BE2C (cell line): Measurements from ENCODE around the gene DEPDC5.

Experiments
- DNase-seq: peaks from one replicate; pipeline ENCODE4 v3.0.0-alpha.2; 2020
- H3K27me3 ChIP-seq: fragments of 250-450 bp; sonication (Bioruptor Pico); 2 replicates; pipeline ENCODE4 v1.5.1; 2020; ENCODE audit warnings: mild to moderate bottlenecking
- H3K36me3 ChIP-seq: fragments of 250-450 bp; sonication (Bioruptor Pico); 2 replicates; pipeline ENCODE4 v1.5.1; 2020; ENCODE audit warnings: mild to moderate bottlenecking
- H3K4me1 ChIP-seq: fragments of 250-450 bp; sonication (Bioruptor Pico); 2 replicates; pipeline ENCODE4 v1.5.1; 2020
- H3K4me3 ChIP-seq: 2 replicates; pipeline ENCODE4 v1.5.1; 2011; ENCODE audit warnings: low read depth, low read length
- H3K9me3 ChIP-seq: fragments of 250-450 bp; sonication (Bioruptor Pico); 2 replicates; pipeline ENCODE4 v1.5.1; 2020
- CTCF ChIP-seq: IDR thresholded peaks from 2 replicates; pipeline ENCODE4 v1.5.1; 2012; ENCODE audit warnings: mild to moderate bottlenecking, low read depth, low read length

Gene DEPDC5

DNA sequence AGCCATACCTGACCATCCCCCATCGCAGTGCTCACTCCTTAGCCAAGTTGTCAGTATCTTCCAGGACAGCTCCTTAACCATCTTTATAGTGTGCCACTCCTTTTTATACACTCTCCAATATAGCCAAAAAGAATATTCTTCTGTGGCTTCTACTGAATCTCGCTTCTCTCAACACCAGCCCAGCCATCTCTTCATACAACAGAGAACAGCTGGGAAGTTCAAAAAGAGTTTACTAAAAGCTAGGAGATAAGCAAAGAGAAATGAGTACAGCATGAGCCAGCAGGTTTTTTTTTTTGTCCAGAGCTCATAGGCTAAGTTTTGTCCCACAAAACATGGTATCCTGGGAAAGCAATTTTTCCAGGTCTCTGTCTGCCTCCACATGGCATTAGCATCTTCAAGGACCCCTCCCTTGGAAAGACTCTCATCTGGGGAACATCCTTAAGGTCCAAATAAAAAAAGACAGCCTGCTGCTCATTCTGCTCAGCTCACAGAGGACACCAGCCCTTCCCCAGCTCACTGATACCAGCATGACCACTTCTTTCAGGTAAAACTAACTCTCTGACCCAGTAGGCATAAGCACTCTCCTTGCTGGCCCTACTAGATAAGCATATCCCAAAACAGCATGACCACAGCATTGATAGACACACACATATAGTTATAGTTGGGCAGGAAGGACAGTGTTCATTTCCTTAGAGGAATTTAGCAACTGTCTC, 141.7 kb downstream of the DEPDC5 start:
- H3K4me1 ChIP-seq = peaks cover 7% of the 10 kb centered on the region
- H3K4me3 ChIP-seq = no peak overlapping the region
- no peak for TF ChIP-seq CTCF
- H3K36me3 ChIP-seq = no peaks in the 10 kb centered on the region
- H3K27me3 ChIP-seq = no peaks in the 10 kb centered on the region
- no peaks in the 10 kb centered on the region for H3K9me3 ChIP-seq
- no peak for DNase-seq

DNA sequence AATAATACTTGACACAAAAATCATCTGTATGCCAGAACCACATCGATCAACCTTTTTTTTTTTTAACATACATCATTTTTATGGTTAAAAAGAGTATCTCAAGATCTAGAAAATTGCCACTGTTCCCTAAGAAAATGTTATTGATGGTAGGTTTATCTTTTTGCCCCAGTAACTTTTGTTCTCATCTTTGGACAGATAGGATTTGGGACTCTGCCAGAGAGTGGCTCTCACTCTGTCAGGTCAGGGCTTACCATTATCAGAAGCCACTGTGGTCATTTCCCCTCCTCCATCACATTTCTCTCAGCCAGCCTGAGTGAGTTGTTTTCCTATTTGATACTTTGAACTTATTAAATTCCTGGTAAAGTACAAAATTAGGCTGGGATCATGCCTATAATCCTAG, 142.7 kb downstream of the DEPDC5 start:
- TF ChIP-seq CTCF = no peak
- H3K9me3 ChIP-seq = no peaks in the 10 kb centered on the region
- peaks cover 6% of the 10 kb centered on the region; the same call in 1 of the 2 replicates for H3K4me1 ChIP-seq
- H3K36me3 ChIP-seq = no peaks in the 10 kb centered on the region
- no peak overlapping the region for H3K4me3 ChIP-seq
- DNase-seq = no peak
- no peaks in the 10 kb centered on the region for H3K27me3 ChIP-seq

DNA sequence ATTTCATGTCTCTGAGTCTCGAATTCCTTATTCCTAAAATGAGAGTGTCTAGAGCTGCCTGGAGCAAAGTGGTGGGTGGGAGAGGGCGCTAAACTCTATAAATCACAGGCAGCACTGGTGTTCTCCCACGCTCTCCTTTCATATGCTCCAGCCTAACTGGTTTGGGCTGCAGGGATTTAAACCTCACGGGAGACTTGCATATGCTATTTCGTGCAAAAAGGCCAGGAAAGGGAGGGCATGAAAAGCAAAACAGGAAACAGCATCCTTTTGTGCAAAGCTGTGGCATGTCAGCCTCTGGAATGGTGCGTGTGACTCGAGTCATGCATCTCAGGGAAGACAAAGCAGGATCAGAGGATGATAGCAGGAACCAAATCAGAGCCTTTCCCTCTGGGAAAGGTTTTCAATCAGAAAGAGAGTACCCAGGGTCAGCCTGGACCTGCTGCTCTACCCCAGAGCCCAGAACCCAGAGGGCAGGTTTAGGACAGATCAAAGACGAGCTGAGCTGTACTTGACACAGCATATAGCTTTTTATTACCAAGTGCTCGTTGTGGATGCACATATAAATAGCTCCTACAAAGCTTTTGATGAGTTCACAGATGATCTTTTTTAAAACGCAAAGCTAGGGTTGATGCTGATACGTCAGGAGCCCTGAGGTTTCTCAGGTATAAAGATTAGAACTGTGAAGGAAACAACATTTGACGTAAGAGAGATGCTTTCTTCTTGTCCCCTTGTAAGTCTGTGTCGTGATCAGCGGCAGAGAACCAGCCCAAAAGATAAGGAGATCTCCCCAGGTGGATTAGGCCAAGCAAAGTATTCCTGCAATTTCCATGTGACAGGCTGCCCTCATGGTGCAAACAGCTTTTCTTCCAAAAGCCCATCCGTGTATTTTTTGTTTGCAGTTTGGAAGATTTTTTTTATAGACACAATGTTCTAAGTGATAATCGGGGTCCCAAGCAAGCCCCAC, 144.3 kb downstream of the DEPDC5 start:
- Histone ChIP-seq H3K27me3 (no peaks in the 10 kb centered on the region), H3K9me3 (no peaks in the 10 kb centered on the region), H3K36me3 (no peaks in the 10 kb centered on the region), H3K4me1 (peaks cover 8% of the 10 kb centered on the region; the same call in 1 of the 2 replicates), H3K4me3 (no peak overlapping the region)
- DNase-seq = no peak
- no peak for TF ChIP-seq CTCF

- no peak overlapping the region for H3K4me3 ChIP-seq
- H3K4me1 ChIP-seq = peaks cover 8% of the 10 kb centered on the region; the same call in 1 of the 2 replicates
- no peaks in the 10 kb centered on the region for H3K9me3 ChIP-seq
- no peak for TF ChIP-seq CTCF
- no peaks in the 10 kb centered on the region for H3K36me3 ChIP-seq
- no peak for DNase-seq
- H3K27me3 ChIP-seq = no peaks in the 10 kb centered on the region
Measured at GRCh38 chr22:31898926-31899325, 145.1 kb downstream of the DEPDC5 start.

DNA sequence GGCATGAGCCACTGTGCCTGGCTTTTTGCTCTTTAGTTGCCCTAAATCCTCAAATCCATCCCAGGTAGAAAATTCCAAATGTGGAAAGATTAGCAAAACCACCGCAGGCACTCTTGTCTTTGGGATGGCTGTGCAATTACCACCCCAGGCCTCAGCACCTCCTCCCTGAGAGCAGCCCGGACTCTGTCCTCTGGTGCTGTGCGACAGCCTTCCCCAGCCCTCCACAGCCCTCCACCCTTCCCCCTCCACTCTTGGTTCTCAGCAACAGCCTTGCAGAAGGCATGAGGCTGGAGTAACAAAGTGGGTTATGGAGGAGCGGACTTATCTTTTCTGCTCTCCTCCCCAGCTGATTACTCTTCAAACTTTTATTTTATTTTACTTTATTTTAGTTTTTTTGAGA, 145.8 kb downstream of the DEPDC5 start:
- no peak for TF ChIP-seq CTCF
- Histone ChIP-seq H3K4me1 (peaks cover 8% of the 10 kb centered on the region; the same call in 1 of the 2 replicates), H3K27me3 (no peaks in the 10 kb centered on the region), H3K36me3 (no peaks in the 10 kb centered on the region), H3K9me3 (no peaks in the 10 kb centered on the region), H3K4me3 (no peak overlapping the region)
- no peak for DNase-seq
